Aorta (tissue), 5 donors: Measurements from ENCODE around the gene NOP14. TPM values are rescaled to one million over a fixed set of nuclear protein-coding genes. Genes with fewer than 3 reads are reported as not detected.

Experiments
- ATAC-seq: fragments of 200-7000 bp; cut with Tn5 transposase; one replicate; pipeline ENCODE4 v1.9.1; 2022; ENCODE audit warnings: moderate library complexity; ENCODE audit not compliant: low FRiP score
- DNase-seq, 2 donors: peaks; one replicate each; pipeline ENCODE4 v3.0.0-alpha.2; 2020
- H3K27ac ChIP-seq, 2 donors: one replicate each; pipeline ENCODE4 v1.5.1; 2013; ENCODE audit warnings: low read length in 2 of 2, mild to moderate bottlenecking in 2 of 2, moderate library complexity in 2 of 2, control low read depth in 1 of 2, inconsistent platforms in 1 of 2, low read depth in 1 of 2
- H3K27me3 ChIP-seq, 2 donors: one replicate each; pipeline ENCODE4 v1.6.1; 2013; ENCODE audit warnings: control low read depth in 1 of 2, low read length in 1 of 2, mild to moderate bottlenecking in 1 of 2, moderate library complexity in 1 of 2; ENCODE audit not compliant: insufficient read depth in 2 of 2, control insufficient read depth in 1 of 2
- H3K36me3 ChIP-seq, 2 donors: one replicate each; pipeline ENCODE4 v1.6.1; 2013; ENCODE audit warnings: control low read depth in 1 of 2, low read length in 1 of 2, mild to moderate bottlenecking in 1 of 2; ENCODE audit not compliant: insufficient read depth in 2 of 2, control insufficient read depth in 1 of 2
- H3K4me1 ChIP-seq, 2 donors: one replicate each; pipeline ENCODE4 v1.6.1; 2013; ENCODE audit warnings: low read length in 2 of 2, control low read depth in 1 of 2, mild to moderate bottlenecking in 1 of 2, moderate library complexity in 1 of 2; ENCODE audit not compliant: insufficient read depth in 2 of 2, control insufficient read depth in 1 of 2
- H3K4me3 ChIP-seq, 2 donors: one replicate each; pipeline ENCODE4 v1.5.1; 2013; ENCODE audit warnings: low read length in 2 of 2, control low read depth in 1 of 2, mild to moderate bottlenecking in 1 of 2
- H3K9me3 ChIP-seq: one replicate; pipeline ENCODE4 v1.6.1; 2013; ENCODE audit warnings: mild to moderate bottlenecking, low read length; ENCODE audit not compliant: control insufficient read depth
- WGBS, 2 donors: extraction: QIAGEN DNeasy Blood & Tissue Kit; methylation state at CpG; one replicate each; pipeline ENCODE4 v1.1.7; 2013; 5-methylcytosine and 5-hydroxymethylcytosine counted together
- intact Hi-C, 2 donors: fragments of 100-400 bp; cut with DNase I; formaldehyde crosslinking; loops; one replicate each; pipeline versions ENCODE4 v1.14.2 to v1.15.0; 2022
- polyA plus RNA-seq, 2 donors: library from polyadenylated mRNA; stranded (reverse); fragments of 200-250 nt; gene quantifications; one replicate each; pipeline ENCODE4 v1.2.3, GENCODE V29; 2013
- total RNA-seq, 2 donors: library from RNA; stranded (reverse); fragmentation: NEBNext Ultra II Directional; extraction: Animal tissue kit (Norgen Biotek cat#: 25700); gene quantifications; one replicate each; pipeline ENCODE4 v1.2.1, GENCODE V29; 2021
- donor health status: healthy with polysubstance abuse.
- donor health status: Bipolar disorder and iron deficiency.
- donor health status: DM: no; HTN: no; CAD: no.
- donor health status: DM: no; HTN: no; CAD: no.
- donor health status: DM: yes; HTN: yes; CAD: no.

NOP14 gene
- total and polyA plus RNA-seq, 4 donors = 8.0 to 15.5 (median 11.8) TPM

DNA sequence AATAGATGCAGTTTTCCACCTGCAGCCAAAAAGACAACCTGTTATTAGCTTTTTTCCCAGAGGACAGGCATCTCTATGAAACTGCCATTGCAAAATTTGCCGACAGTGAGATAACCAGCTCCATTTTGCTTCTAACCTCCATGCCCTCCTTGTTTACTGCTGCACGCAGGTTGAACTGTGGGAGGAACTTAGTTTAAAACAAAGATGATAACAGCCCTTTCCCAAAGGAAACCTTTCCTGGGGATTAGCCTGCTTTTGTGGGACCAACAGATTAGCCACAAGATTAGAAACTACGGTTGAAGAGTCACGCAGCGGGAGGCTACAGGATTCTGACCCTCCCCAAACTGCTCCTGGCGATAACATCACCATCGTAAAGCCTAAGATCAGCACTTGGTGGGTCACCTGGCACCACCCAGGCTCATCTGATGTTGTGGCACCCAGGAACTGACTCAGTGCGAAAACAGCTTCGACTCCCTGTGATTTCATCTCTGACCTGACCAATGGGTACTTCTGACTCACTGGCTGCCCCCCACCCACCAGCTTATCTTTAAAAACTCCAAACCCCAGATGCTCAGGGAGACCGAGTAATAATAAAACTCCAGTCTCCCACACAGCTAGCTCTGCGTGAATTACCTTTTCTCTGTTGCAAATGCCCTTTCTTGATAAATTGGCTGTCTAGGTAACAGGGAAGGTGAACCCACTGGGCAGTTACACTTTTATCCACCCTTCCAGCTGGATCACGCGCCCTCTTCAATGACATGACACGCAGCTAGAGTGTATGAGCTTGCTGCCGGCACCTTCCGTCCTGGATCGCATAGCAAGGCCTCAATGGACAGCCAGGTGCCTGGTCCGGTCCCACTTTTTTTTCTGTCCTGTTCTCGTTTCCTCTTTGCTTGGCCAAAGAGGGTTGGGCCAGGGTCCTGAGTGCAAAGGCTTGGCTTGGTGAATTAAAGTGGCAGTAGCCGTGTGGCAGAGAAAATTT is 27.2 kb downstream of the NOP14 start:
- peak overlapping the region; percentile 67 to 86 for H3K4me3 ChIP-seq
- no peak overlapping the region for H3K27ac ChIP-seq
- peaks cover 0 to 5% of the 10 kb centered on the region in 2 donors for H3K36me3 ChIP-seq
- WGBS, 2 donors = 79 to 82% methylated on average over 20 of the region's 20 CpGs
- no peaks in the 10 kb centered on the region for H3K9me3 ChIP-seq
- no peaks in the 10 kb centered on the region for H3K27me3 ChIP-seq
- no peaks in the 10 kb centered on the region for H3K4me1 ChIP-seq
- intact Hi-C loops = loop anchor here in 1 of 2 donors (10.0 kb wide), 1 partner anchor 171 kb away; no protein-coding TSS in a partner anchor
- ATAC-seq (no peak), DNase-seq (peak; percentile 25 to 67)

DNA sequence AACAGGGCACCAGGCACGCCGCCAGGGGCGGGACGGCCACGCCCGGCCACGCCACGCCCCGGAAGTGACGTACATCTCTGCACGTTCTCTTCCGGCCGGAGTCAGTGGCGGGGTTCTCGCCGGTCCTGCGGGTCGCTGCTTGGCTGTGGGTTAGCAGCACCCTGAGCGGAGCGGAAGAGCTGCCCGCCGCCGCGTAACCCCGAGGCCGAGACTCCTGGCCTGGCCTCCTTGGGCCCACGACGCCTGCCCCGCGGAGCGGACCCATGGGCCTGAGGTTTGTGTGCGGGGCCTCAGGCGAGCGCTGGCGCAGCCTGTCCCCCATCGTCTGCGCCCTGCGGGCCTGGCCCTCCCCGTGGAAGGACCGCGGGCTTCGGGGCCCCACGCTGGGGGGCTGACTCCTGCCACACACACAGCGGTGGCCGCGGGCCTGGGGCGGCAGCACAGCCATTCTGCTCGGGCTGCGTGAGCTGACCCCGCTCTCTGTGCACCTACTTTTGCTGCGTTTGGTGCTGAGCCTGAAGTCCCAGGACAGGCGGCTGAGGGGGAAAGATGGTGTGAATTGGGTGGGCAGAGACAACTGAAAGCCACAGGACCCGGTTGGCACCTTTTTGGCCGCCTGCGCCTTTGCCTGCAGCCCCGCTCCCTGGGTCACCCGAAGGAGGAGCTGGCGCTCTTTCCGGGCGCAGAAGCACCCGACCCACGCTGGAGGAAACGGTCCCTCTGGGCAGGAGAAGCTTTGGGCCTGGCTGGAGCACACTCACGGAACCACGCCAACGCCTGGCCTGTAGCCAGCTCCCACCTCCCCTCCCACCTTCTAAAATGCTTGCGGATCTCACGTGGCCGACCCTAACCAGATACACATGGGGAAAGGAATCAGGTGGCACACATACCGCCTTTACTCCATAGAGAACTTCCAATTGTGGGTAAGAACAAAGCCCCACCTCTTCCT is 28.1 kb downstream of the NOP14 start:
- Histone ChIP-seq H3K27ac (peak overlapping the region in 1 of 2 donors; percentile 50), H3K9me3 (no peaks in the 10 kb centered on the region), H3K4me1 (no peaks in the 10 kb centered on the region), H3K4me3 (peak overlapping the region; percentile 67 to 86), H3K27me3 (no peaks in the 10 kb centered on the region), H3K36me3 (peaks cover 0 to 2% of the 10 kb centered on the region in 2 donors)
- 0% methylated on average over 58 to 70 of the region's 70 CpGs for WGBS, 2 donors
- ATAC-seq (peak; percentile 86), DNase-seq (peak; percentile 96 to 99)
- intact Hi-C loops = loop anchor here (5.0 to 10.0 kb wide), 2 partner anchors 170 to 173 kb away; no protein-coding TSS in a partner anchor

DNA sequence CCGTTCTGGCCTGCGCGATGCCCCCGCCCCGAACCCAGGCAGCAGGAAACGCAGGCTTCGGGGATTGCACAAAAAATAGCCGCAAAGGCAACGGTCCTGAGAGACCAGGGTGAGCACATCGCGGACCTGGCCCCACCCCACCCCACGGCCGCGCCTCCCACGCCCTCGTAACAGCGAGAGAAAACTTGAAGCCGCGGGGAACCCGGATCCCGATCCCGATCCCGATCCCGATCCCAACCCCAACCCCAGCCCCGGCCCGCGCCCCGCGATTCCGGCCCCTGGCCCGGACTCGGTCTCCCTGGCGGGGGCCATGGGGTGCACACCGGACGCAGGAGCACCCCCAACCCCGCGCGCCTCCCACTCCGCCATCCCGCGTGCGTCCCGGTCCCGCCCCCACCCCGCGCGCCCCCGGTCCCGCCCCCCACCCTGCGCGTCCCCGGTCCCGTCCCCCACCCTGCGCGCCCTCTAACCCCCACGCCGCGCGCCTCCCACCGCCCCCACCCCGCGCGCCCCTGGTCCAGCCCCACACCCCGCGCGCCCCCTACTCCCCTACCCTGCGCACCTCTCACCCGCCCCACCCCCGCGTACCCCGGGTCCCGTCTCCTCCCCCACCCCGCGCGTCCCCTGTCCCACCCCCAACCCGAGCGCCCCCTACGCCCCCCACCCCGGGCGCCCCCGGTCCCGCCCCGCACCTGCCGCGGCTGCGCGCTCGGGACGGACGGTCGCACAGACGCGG is 29.0 kb downstream of the NOP14 start:
- peak; percentile 75 to 90 for DNase-seq
- H3K27ac ChIP-seq = peak overlapping the region in 1 of 2 donors; percentile 62
- peak overlapping the region; percentile 67 to 86 for H3K4me3 ChIP-seq
- H3K27me3 ChIP-seq = no peaks in the 10 kb centered on the region
- intact Hi-C loops = loop anchor here (5.0 to 10.0 kb wide), 2 partner anchors 169 to 172 kb away; no protein-coding TSS in a partner anchor
- 2% methylated on average over 60 to 93 of the region's 93 CpGs for WGBS, 2 donors
- no peaks in the 10 kb centered on the region for H3K36me3 ChIP-seq
- no peaks in the 10 kb centered on the region for H3K4me1 ChIP-seq
- no peaks in the 10 kb centered on the region for H3K9me3 ChIP-seq
- peak; percentile 27 for ATAC-seq

DNA sequence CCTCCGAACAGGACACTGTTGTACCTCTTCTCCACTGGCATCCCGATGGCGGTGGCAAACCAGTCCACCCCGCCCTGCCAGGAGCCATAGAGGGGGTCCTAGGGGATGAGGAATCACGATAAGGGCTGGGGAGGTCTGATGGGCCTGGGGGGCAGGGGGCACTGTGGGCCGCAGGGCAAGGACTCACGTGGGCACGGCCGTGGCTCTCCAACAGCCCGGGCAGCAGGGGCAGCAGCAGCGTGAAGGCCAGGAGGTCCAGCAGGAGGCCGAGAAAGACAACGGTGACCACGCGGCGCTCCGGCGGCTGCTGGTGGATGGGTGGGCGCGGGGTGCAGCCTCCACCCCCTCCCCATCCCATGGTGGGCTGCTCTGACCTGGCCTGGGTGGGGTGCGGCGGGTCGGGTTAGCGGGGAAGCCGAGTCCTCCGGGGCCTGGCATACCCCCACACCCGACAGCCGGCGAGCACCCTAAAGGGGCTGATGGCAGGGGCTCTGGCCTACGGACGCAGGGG is 29.6 kb downstream of the NOP14 start:
- ATAC-seq = peak; percentile 1
- Histone ChIP-seq H3K27ac (peak overlapping the region in 1 of 2 donors; percentile 62), H3K4me1 (no peaks in the 10 kb centered on the region), H3K36me3 (no peaks in the 10 kb centered on the region), H3K27me3 (no peaks in the 10 kb centered on the region), H3K9me3 (no peaks in the 10 kb centered on the region), H3K4me3 (peak overlapping the region; percentile 67 to 86)
- peak; percentile 61 to 79 for DNase-seq
- intact Hi-C loops = loop anchor here (5.0 to 10.0 kb wide), 2 partner anchors 169 to 171 kb away; no protein-coding TSS in a partner anchor
- 14 to 15% methylated on average over 21 to 31 of the region's 31 CpGs for WGBS, 2 donors

DNA sequence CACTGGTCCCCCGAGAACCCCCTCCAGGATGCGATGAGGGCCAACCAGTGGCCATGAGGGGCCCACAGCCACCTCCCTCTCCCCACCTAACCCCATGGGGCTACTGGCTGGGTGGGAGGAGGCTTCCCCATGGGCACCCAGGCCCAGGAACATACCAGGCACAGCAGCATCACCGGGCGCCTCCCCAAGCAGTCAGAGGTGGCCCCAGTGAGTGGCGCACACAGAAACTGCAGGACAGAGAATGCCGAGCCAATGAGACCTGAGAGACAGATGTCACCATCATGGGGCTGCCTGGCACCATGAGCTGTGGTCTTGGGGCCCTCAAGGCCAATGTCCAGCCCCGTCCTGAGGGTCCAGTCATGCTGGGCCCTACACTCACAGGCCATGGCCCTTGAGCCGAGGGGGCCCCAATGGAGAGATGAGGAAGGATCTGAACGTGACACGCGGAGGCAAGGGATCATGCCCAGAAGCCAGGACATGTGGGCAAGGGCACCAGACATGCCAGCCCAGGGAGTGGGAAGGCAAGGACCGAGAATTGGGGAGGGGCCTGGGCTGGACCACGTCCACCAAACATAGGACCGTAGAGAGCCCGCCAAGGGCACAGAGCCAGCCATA is 30.1 kb downstream of the NOP14 start:
- DNase-seq = peak; percentile 46 to 74

DNA sequence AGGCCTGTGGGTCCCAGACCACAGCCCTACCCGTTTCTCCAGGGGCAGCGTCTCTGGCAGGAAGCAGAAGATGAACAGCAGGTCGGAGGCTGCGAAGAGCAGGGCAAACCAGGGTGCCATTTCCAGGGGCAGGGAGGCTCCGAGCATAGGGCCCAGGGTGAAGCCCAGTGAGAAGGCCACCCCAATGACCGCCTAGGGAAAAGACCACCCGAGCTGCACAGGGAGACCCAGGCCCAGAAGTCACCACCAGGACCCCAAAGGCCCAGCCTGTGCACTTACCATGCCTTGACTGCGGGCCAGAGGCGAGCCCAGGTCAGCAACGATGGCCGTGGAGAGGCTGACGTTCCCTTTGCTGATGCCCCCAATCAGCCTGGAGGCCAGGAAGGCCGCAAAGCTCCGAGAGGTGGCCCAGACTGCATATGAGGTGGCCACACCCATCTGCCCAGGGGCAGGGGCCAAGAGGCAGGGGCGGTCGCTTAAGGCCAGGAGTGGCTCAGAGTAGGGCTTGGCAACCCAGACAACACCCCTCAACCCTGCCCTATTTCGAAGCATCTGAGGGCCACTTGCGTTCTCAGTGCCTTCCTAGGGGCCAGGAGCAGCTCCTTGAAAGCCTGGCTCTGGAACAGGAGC is 30.8 kb downstream of the NOP14 start:
- DNase-seq = peak in 1 of 2 donors; percentile 52
- intact Hi-C loops = loop anchor here (5.0 to 10.0 kb wide), 2 partner anchors 168 to 170 kb away; no protein-coding TSS in a partner anchor
- Histone ChIP-seq H3K4me1 (no peaks in the 10 kb centered on the region), H3K27me3 (no peaks in the 10 kb centered on the region), H3K27ac (no peak overlapping the region), H3K36me3 (no peaks in the 10 kb centered on the region), H3K9me3 (no peaks in the 10 kb centered on the region), H3K4me3 (no peak overlapping the region)
- no peak for ATAC-seq
- 87% methylated on average over 18 of the region's 18 CpGs for WGBS, 2 donors

More for the DNA sequence above, 30.1 kb downstream of the NOP14 start:
- Histone ChIP-seq H3K27ac (peak overlapping the region in 1 of 2 donors; percentile 62), H3K36me3 (no peaks in the 10 kb centered on the region), H3K4me3 (no peak overlapping the region), H3K27me3 (no peaks in the 10 kb centered on the region), H3K9me3 (no peaks in the 10 kb centered on the region), H3K4me1 (no peaks in the 10 kb centered on the region)
- intact Hi-C loops = loop anchor here (5.0 to 10.0 kb wide), 2 partner anchors 168 to 171 kb away; no protein-coding TSS in a partner anchor
- 57 to 64% methylated on average over 15 of the region's 15 CpGs for WGBS, 2 donors
- no peak for ATAC-seq
